ENCODE data around the gene ARPC1A.

DNA sequence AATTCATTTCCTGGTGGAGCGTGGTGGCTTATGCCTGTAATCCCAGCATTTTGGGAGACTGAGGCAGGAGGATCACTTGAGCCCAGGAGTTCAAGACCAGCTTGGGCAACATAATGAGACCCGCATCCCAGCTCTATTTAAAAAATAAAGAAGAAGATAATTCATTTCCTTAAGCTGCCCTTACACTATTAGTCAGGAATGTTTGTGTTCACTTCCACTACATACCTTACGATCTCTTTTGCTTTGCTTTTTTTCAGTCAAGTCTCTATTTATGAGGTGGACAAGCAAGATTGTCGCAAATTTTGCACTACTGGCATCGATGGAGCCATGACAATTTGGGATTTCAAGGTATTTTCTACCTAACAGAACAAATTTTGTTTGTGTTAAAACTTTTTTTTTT is 37.6 kb downstream of the ARPC1A start:
- no peak for TF ChIP-seq CTCF (IDR thresholded peaks at IDR 0.05; ENCODE audit: poor library complexity, severe bottlenecking)
- no peak for TF ChIP-seq POLR2AphosphoS5 (IDR thresholded peaks at IDR 0.05)
- TF ChIP-seq EZH2 (IDR thresholded peaks at IDR 0.05; ENCODE audit: borderline replicate concordance, insufficient read depth, low read length, poor library complexity, severe bottlenecking): no peak
- no peak for TF ChIP-seq TAF1 (IDR thresholded peaks at IDR 0.05; ENCODE audit: low read depth)

Measured in neural cell (in vitro differentiated cells).